Measurements from ENCODE around the gene RNF10.
"Not testable (repeated sequence)": the region's sequence is repeated elsewhere in the genome, so short reads cannot be mapped to it uniquely, and the experiment has no call there.

The RNF10 gene

GRCh38 chr12:120581998-120582397, 47.8 kb downstream of the RNF10 start:
- DNase-seq, result no peak

- DNase-seq, result peak; percentile 15
Measured at GRCh38 chr12:120583478-120584030, 49.4 kb downstream of the RNF10 start.

- DNase-seq, result no peak
Measured at GRCh38 chr12:120584343-120585149, 50.4 kb downstream of the RNF10 start.

- DNase-seq, result no peak
Measured at GRCh38 chr12:120586206-120586605, 52.0 kb downstream of the RNF10 start.

- no peak for DNase-seq
Measured at GRCh38 chr12:120586860-120587259, 52.7 kb downstream of the RNF10 start.

- DNase-seq, result no peak
Measured at GRCh38 chr12:120588371-120588770, 54.2 kb downstream of the RNF10 start.

- no peak for DNase-seq
Measured at GRCh38 chr12:120588948-120589930, 55.1 kb downstream of the RNF10 start.

- no peak for DNase-seq
Measured at GRCh38 chr12:120590741-120591407, 56.7 kb downstream of the RNF10 start.

GRCh38 chr12:120592121-120593049, 58.2 kb downstream of the RNF10 start:
- no peak for DNase-seq

- DNase-seq, result no peak
Measured at GRCh38 chr12:120596901-120597300, 62.7 kb downstream of the RNF10 start.

- DNase-seq, result no peak
Measured at GRCh38 chr12:120597861-120598260, 63.7 kb downstream of the RNF10 start.

GRCh38 chr12:120598674-120599463, 64.7 kb downstream of the RNF10 start:
- no peak for DNase-seq

GRCh38 chr12:120599672-120600552, 65.8 kb downstream of the RNF10 start:
- DNase-seq, result no peak

GRCh38 chr12:120602416-120602815, 68.3 kb downstream of the RNF10 start:
- DNase-seq, result not testable (repeated sequence)

GRCh38 chr12:120610560-120610959, 76.4 kb downstream of the RNF10 start:
- DNase-seq, result no peak

GRCh38 chr12:120611534-120611933, 77.4 kb downstream of the RNF10 start:
- not testable (repeated sequence) for DNase-seq

- DNase-seq, result no peak
Measured at GRCh38 chr12:120614848-120615247, 80.7 kb downstream of the RNF10 start.

- not testable (repeated sequence) for DNase-seq
Measured at GRCh38 chr12:120617193-120617592, 83.0 kb downstream of the RNF10 start.

- not testable (repeated sequence) for DNase-seq
Measured at GRCh38 chr12:120617767-120618166, 83.6 kb downstream of the RNF10 start.
